ENCODE measurements around the gene EMP1. TPM values are rescaled to one million over a fixed set of nuclear protein-coding genes. Genes with fewer than 3 reads are reported as not detected.

Gene EMP1
- total RNA-seq, 1 experiment from 2014 or later = 71.3 TPM

GRCh38 chr12:13173012-13173932 lies 23.3 kb upstream of the EMP1 start:
- peak; percentile 91 for DNase-seq (ENCODE audit: low read depth)

DNA sequence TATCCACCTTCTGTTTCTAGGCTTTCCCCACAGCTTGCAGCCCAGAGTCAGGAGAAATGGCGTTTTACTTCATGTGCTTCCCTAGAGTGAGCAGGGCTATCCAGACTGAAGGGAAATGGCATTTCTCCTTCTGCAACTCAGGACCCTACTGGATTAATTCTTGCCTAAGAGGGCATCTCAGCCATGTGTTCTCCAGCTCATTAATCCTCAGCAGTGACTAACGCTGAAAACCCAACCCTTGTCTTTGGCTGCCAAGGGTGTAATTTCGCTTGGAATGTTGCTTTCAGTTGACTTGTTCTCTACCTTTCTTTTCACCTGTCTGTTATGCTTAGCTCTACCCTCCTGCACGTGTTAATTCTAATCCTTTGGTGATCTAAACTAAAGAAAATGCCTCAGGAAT lies 21.0 kb upstream of the EMP1 start:
- DNase-seq (ENCODE audit: low read depth) = peak; percentile 61

DNA sequence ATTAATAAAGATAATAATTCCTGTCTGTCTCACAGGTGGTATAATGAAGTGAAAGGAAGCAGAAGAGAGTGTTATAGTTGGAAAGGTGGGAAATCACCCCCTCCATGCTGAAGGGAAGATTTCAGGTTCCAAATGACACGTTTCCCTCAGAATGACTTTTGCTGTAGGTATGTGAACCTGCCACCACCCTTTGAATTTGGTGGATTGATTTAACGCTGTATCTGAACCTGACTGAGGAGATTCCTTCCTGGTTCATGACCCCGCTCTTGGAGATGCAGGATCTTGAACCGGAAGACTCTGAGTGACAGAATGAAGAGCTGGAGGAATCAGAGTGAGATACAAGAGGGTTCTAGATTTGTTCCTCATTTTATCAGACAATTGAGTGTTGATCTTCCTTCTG lies 20.3 kb upstream of the EMP1 start:
- no peak for DNase-seq (ENCODE audit: low read depth)

DNA sequence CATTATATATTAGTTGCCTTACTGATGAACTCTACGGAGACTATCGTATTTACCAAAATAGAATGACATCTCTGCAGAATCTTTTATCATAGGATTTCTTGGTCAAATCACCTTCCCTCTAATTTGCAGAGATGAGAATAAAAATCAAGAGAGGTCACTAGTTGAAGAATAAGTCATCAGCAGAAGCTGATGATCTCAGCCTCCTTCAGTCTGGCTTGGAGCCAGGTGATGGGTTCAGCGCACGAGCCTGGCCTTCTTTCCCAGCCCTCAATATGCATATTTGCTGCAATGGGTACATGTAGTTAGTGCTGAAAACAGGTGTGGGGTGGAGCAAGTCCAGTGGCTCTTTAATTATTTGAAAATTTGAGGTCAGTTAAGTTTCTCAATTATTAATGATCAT lies 19.2 kb upstream of the EMP1 start:
- DNase-seq (ENCODE audit: low read depth) = no peak

- no peak for DNase-seq (ENCODE audit: low read depth)
Measured at GRCh38 chr12:13177906-13178305, 18.6 kb upstream of the EMP1 start.

DNA sequence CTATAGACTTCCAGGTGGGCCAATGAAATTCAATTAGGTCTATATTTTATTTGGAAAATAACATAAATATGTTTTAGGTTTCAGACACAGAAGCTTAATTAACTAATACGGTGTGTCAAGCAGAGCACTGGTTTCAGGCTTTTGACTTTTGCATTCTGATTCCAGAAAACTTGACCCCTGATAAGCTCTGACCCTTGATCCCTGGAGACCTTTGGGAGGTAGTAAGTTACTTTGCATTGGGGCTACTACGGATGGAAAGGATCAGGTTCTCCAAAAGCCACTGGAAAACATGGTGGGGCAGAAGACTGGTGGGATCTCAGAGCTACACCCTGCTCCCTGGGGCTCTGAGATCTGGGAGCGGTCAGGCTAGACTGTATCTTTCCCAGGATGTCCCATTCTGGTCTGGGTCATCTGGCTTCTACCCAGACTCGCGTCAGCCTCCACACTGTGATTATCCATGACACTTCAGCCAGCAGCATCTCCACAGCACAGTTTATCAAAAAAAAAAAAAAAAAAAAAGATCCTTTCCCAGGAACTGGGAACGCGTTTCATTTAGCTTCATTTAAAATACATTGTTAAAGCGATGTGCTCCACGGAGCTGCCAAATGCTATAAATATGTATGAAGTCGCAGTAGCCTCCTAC lies 17.8 kb upstream of the EMP1 start:
- DNase-seq (ENCODE audit: low read depth) = peak; percentile 25

DNA sequence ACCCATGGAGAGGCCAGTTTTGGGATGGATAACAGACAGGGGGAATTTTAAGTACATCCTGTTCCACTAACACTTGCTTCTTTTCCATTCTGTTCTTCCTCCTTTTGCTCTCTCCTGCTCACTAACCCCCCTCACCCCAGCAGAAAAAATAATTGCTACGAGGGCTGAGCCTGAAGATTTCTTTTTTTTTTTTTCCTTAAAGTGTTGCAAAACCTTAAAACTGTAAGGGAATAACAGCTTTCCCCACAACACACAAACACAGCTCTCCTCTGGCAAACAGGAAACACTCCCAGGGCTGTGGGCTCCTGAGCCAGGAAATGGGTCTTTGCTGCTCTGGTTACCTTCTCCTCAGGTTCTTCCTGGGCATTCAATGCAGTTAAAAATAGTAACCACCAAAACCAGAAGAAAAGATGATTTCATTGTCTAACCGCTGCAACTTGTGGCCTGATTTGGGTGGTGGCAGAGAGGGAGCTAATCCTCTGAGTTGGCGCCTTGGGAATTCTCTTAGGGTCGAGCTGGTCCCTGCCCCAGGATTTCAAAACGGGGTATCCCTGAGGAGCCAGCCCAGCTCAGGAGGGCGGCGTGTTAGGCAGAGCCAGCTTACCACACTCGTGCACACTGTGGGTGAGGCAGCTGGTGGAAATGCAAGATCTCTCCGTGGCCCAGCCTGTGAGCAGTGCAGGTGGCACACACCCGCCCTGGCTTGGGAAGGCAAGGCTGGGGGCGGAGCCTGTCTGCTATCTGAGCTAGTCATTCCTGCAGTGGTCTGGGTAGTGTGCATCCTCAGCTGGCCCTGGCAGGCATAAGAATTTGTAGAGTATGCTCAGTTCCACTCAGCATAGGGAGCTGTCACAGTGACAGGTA lies 17.1 kb upstream of the EMP1 start:
- peak; percentile 72 for DNase-seq (ENCODE audit: low read depth)

DNA sequence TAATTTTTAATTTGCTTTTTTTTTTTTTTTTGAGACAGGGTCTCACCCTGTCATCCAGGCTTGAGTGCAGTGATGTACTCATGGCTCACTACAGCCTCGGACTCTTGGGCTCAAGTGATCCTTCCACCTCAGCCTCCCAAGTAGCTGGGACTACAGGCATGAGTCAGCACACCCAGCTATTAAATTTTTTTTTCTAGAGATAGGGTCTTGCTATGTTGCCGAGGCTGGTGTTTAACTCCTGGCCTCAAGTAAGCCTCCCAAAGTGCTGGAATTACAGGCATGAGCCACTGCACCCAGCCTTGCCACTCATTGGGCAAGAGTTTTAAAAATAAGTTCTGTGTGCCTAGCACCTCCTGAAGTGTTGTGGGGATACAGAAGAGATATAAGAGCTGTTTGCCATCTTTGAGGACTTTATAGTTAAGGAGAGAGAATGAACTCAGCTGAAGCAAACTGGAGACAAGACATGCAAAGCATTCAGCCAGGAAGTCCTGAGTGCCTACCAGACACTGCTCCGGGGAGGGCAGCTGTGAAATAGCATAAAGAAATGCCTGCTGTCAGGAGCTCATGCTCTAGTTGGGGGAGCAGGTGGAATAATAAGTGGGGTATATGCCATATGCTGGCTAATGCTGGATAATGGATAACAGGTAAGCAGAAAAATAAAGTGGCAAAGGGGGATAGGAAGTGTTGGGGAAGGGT lies 15.0 kb upstream of the EMP1 start:
- DNase-seq (ENCODE audit: low read depth) = no peak

DNA sequence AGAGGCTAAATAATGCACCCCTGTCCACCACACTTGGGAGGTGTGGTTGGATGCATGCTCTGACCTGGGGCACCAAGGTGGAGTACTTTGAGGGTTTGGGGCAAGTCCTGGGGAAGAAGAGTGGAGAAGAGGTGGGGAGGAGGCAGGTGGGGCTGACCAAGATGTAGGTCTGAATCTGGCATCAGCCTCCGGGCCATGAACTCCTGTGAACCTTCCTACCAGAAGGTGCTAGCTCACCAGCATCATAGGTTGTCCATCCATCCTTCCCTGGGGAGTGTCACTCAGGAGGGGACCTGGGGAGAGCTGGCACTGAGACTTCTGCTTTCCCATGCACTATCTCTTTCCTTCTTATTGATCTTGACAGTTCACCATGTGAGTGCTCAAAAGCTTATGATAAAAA lies 13.6 kb upstream of the EMP1 start:
- no peak for DNase-seq (ENCODE audit: low read depth)

GRCh38 chr12:13183620-13184019 lies 12.9 kb upstream of the EMP1 start:
- DNase-seq (ENCODE audit: low read depth) = no peak

- DNase-seq (ENCODE audit: low read depth) = no peak
Measured at GRCh38 chr12:13186302-13186701, 10.2 kb upstream of the EMP1 start.

- DNase-seq (ENCODE audit: low read depth) = peak; percentile 74
Measured at GRCh38 chr12:13187399-13187798, 9.1 kb upstream of the EMP1 start.

DNA sequence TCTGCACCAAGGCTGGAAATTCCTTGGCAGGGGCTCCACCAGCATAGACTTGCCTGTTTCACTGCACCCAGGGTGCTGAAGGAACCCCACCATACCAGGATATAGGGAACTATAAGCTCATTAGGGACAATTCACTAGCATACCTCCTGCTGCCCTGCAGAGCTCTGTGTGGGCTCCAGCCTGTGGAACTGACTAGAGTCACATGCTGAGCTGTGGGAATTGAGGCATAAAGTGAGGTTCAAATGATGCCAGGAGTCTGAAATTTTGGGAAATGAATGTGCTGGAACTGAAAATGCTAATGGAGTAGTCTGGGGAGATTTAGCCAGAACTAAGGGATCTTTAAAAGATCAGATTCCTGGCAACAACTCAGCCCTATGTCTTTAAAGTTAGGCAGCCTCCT lies 7.3 kb upstream of the EMP1 start:
- no peak for DNase-seq (ENCODE audit: low read depth)

DNA sequence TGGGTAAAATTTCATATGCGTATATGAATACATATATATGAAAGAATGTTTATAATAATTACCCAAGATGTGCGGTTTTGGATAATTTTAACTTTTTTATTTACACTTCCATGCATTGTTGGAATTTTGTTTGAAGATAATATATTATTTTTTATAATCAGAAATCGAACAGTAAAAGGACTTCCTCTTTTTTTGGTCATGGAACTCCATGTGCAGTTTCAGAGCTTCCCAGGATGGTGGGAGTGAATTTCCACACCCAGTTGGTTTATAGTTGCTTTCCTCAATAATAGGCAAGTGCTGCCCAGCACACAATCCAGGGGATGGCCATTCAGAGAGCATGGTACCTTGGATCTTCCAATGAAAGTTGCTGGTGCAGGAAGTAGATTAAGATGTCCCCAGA lies 6.3 kb upstream of the EMP1 start:
- no peak for DNase-seq (ENCODE audit: low read depth)

GRCh38 chr12:13192719-13193118 lies 3.8 kb upstream of the EMP1 start:
- DNase-seq (ENCODE audit: low read depth) = no peak

DNA sequence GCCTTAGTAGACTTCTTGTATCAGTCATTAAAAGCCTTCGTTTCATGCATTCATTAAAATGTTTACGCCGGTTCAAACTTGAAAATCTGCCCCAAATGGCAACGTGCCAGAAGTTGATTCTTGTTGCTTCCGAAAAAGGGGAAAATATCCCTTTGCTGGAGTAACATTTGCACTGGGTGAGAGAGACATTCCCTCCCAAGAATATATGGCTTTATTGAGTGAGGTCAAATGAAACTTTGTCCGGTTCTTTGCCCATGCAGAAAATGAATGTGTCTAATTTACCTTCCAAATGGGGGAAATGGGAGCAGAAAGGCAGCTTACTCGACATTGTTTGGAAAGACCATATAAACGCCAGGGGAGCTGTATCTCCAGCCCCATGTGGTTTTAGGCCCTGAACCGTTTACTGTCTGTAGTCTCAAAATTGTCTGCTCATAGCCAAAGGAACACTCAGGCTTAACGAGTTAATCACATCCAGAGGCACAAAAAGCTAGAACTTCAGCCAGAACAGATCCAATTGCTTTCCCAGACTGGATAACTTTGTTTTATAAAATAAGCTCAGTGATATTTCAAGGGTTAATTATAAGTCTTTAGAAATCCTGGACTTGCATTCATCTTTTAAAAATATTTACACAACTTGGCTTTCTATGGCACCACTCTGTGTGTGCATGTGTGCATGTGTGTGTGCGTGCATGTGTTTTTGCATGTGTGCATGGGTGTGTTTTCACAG lies 2.9 kb upstream of the EMP1 start:
- DNase-seq (ENCODE audit: low read depth) = no peak

- DNase-seq (ENCODE audit: low read depth) = no peak
Measured at GRCh38 chr12:13194401-13195110, 2.0 kb upstream of the EMP1 start.

- no peak for DNase-seq (ENCODE audit: low read depth)
Measured at GRCh38 chr12:13195250-13195649, 1.3 kb upstream of the EMP1 start.

- peak; percentile 49 for DNase-seq (ENCODE audit: low read depth)
Measured at GRCh38 chr12:13195785-13196129, 769 bp upstream of the EMP1 start.

GRCh38 chr12:13197032-13197431 lies 506 bp downstream of the EMP1 start:
- DNase-seq (ENCODE audit: low read depth) = no peak

Data from RPMI7951 (cell line).